HepG2 (cell line): ENCODE measurements around the gene LIN28A. TPM values are rescaled to one million over a fixed set of nuclear protein-coding genes. Genes with fewer than 3 reads are reported as not detected.

ENCODE experiments used
- ATAC-seq: fragments of 200-7000 bp; cut with Tn5 transposase; 3 replicates; pipeline ENCODE4 v1.9.1; 2020; ENCODE audit warnings: mild to moderate bottlenecking, moderate library complexity
- BruUV-seq: library from RNA; stranded (reverse); fragments of 400-500 nt; replicated peaks from 2 replicates; lab custom pipeline; 2021; lab: Mats Ljungman, UMichigan
- CTCF ChIA-PET: fragments of 300-600 bp; formaldehyde crosslinking; extraction: SDS; loops from one replicate; lab custom pipeline; 2021; ENCODE audit warnings: low total read pairs, inconsistent platforms, low intra/inter-chr PET ratio; lab: Yijun Ruan, JAX
- POLR2A ChIA-PET: fragments of 350-600 bp; sonication (Branson Sonifier 250); formaldehyde crosslinking; loops from one replicate; lab custom pipeline; 2020; ENCODE audit warnings: antibody characterized with exemption, inconsistent platforms; lab: Yijun Ruan, JAX
- DNase-seq: peaks from one replicate; pipeline ENCODE4 v3.0.0-alpha.2; 2015; ENCODE audit warnings: low spot score
- FAIRE-seq: peaks from 3 replicates; lab custom pipeline; 2011; peaks lifted over from hg19 to GRCh38; lab: Jason Lieb, UNC
- H2AFZ ChIP-seq: one replicate; pipeline ENCODE4 v1.6.1; 2011; ENCODE audit warnings: low read length, inconsistent platforms
- H3K27ac ChIP-seq: fragments of 300-600 bp; 3 replicates; pipeline ENCODE4 v1.8.0; 2011; ENCODE audit warnings: mixed run types, mild to moderate bottlenecking, mixed read lengths, low read length, inconsistent platforms; ENCODE audit not compliant: insufficient read depth; ENCODE audit errors: extremely low read length
- H3K27me3 ChIP-seq, 2 experiments: fragments of 200-600 bp in 1 of 2; 2 replicates in 1 of 2; 3 replicates in 1 of 2; pipeline versions ENCODE4 v1.6.0 to v1.8.0; 2011; ENCODE audit warnings: low read length in 2 of 2, mild to moderate bottlenecking in 2 of 2, moderate library complexity in 2 of 2, inconsistent platforms in 1 of 2; ENCODE audit not compliant: insufficient read depth in 2 of 2, control insufficient read depth in 1 of 2
- H3K36me3 ChIP-seq, 2 experiments: fragments of 200-600 bp in 1 of 2; replicated peaks in 1 of 2; 2 replicates in 1 of 2; 3 replicates in 1 of 2; pipeline versions ENCODE4 v1.5.1 to v1.8.0; 2011; ENCODE audit warnings: low read length in 2 of 2, inconsistent platforms in 1 of 2; ENCODE audit not compliant: insufficient read depth in 2 of 2, control insufficient read depth in 1 of 2
- H3K4me1 ChIP-seq: 2 replicates; pipeline ENCODE4 v1.5.1; 2012; ENCODE audit warnings: low read length, inconsistent platforms; ENCODE audit not compliant: insufficient read depth
- H3K4me2 ChIP-seq: 2 replicates; pipeline ENCODE4 v1.6.0; 2011; ENCODE audit warnings: low read depth, low read length, inconsistent platforms
- H3K4me3 ChIP-seq, 3 experiments: fragments of 200-600 bp in 1 of 3; sonication (generic), shearing (Covaris generic) in 1 of 3; replicated peaks in 1 of 3; 2 replicates each; pipeline ENCODE4 v1.5.1; 2011 to 2016; ENCODE audit warnings: low read length in 3 of 3, inconsistent platforms in 2 of 3, low read depth in 2 of 3, mild to moderate bottlenecking in 2 of 3, control low read depth in 1 of 3, mixed read lengths in 1 of 3; ENCODE audit not compliant: insufficient read depth in 1 of 3
- H3K79me2 ChIP-seq: one replicate; pipeline ENCODE4 v1.6.1; 2011; ENCODE audit warnings: low read length, inconsistent platforms; ENCODE audit not compliant: insufficient read depth
- H3K9ac ChIP-seq: 2 replicates; pipeline ENCODE4 v1.6.0; 2011; ENCODE audit warnings: mild to moderate bottlenecking, low read depth, low read length, inconsistent platforms; ENCODE audit not compliant: insufficient read depth
- H3K9me3 ChIP-seq: 2 replicates; pipeline ENCODE4 v1.5.1; 2012; ENCODE audit warnings: mild to moderate bottlenecking, low read length
- H4K20me1 ChIP-seq: 2 replicates; pipeline ENCODE4 v1.6.0; 2011; ENCODE audit warnings: inconsistent platforms, mild to moderate bottlenecking, low read length, moderate library complexity; ENCODE audit not compliant: insufficient read depth
- ZNF30 ChIP-seq: sonication (generic); formaldehyde crosslinking; IDR thresholded peaks from 2 replicates; pipeline ENCODE4 v1.5.0; 2020; ENCODE audit warnings: mild to moderate bottlenecking, missing genetic modification reagents
- ZNF768 ChIP-seq: sonication (generic); formaldehyde crosslinking; IDR thresholded peaks from 2 replicates; pipeline ENCODE4 v1.4.0; 2020; ENCODE audit warnings: missing genetic modification reagents
- WGBS: methylation state at CpG from one replicate; pipeline ENCODE4 v1.1.6; 2017; ENCODE audit warnings: low lambda C conversion rate; 5-methylcytosine and 5-hydroxymethylcytosine counted together
- in situ Hi-C: cut with HindIII; loops from 2 replicates; pipeline ENCODE4 v1.10.0; 2017; ENCODE audit warnings: low pct_unique_long_range_greater_than_20kb; ENCODE audit not compliant: extremely low pct_ligation_motif_present
- intact Hi-C: fragments of 100-400 bp; cut with micrococcal nuclease; formaldehyde crosslinking; loops from one replicate; pipeline ENCODE4 v1.10.0; 2022; ENCODE audit not compliant: unreplicated experiment
- polyA plus RNA-seq, 8 experiments: library from polyadenylated mRNA; depleted of rRNA in 3 of 8; stranded (reverse) in 7 of 8; unstranded in 1 of 8; fragments of >200 nt; fragmentation: Illumina TruSeq in 4 of 8; extraction: Trizol in 4 of 8; gene quantifications; 2 replicates each; pipeline versions ENCODE4 v1.2.1 to v1.2.3, GENCODE V29; 2011 to 2016; ENCODE audit warnings: low read depth in 4 of 8, missing spikeins in 1 of 8, mixed read lengths in 1 of 8; ENCODE audit not compliant: insufficient read depth in 1 of 8
- total RNA-seq, 5 experiments: library from RNA; depleted of rRNA; stranded (reverse); fragments of >200 nt; fragmentation: Illumina TruSeq; extraction: Trizol; gene quantifications; 2 replicates each; pipeline ENCODE4 v1.2.3, GENCODE V29; 2016; ENCODE audit warnings: low read depth in 1 of 5
- TF ChIP-seq, protein P1 (sequence below): sonication (generic); formaldehyde crosslinking; IDR thresholded peaks from 2 replicates; pipeline ENCODE4 v1.4.0; 2020; ENCODE audit warnings: mild to moderate bottlenecking, missing genetic modification reagents

Gene LIN28A
- total and polyA plus RNA-seq, 2 of the 13 experiments (the other 11 are each of a cell fraction or from before 2014, with no cell fraction given): not detected

DNA sequence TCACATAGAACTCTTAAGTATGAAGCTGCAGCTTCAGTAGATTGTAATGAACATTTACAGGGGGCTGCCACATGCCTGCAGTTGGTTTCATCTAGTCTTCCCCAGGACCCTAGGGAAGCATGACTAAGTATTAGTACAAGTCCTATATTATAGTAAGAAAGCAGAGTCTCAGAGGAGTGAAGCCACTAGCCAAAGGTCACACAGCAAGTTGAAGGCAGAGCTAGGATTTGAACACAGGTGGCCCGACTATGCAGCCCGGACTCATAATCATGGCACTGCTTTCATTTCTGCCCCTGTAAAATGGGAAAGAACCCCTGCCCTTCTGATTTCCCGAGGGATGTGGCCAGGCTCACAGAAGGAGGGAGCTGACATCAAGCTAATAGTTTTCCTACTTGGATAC, 48.3 kb upstream of the LIN28A start:
- no peak for DNase-seq
- H3K4me1 ChIP-seq: peaks cover 72% of the 10 kb centered on the region
- intact Hi-C loops: loop anchor here (2.0 kb wide), 1 partner anchor 42 kb away; no protein-coding TSS in a partner anchor
- peak; percentile 76 for TF ChIP-seq ZNF768 (CRISPR knock-in tag)
- TF ChIP-seq, protein P1, sequence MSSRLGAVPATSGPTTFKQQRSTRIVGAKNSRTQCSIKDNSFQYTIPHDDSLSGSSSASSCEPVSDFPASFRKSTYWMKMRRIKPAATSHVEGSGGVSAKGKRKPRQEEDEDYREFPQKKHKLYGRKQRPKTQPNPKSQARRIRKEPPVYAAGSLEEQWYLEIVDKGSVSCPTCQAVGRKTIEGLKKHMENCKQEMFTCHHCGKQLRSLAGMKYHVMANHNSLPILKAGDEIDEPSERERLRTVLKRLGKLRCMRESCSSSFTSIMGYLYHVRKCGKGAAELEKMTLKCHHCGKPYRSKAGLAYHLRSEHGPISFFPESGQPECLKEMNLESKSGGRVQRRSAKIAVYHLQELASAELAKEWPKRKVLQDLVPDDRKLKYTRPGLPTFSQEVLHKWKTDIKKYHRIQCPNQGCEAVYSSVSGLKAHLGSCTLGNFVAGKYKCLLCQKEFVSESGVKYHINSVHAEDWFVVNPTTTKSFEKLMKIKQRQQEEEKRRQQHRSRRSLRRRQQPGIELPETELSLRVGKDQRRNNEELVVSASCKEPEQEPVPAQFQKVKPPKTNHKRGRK (CRISPR knock-in tag): no peak
- no peak for TF ChIP-seq ZNF30 (CRISPR knock-in tag)
- TF ChIP-seq, all 625 proteins: peak for 1
- no peaks in the 10 kb centered on the region for H3K27me3 ChIP-seq
- FAIRE-seq (no peak), ATAC-seq (no peak)
- BruUV-seq: no TSS peak
- H4K20me1 ChIP-seq: no peaks in the 10 kb centered on the region
- in situ Hi-C loops: loop anchor here (5.0 kb wide), 2 partner anchors 40 to 75 kb away; no protein-coding TSS in a partner anchor
- CTCF ChIA-PET: interaction anchor here (2.6 to 4.0 kb wide), 3 partner anchors 34 to 77 kb away, joined by 12 to 51 read pairs (median 26); no protein-coding TSS in a partner anchor
- 94% methylated on average over 3 of the region's 3 CpGs for WGBS
- H3K9ac ChIP-seq: no peak overlapping the region
- no peak overlapping the region for H3K4me2 ChIP-seq
- H3K4me3 ChIP-seq: no peak overlapping the region
- H3K27ac ChIP-seq: no peak overlapping the region
- POLR2A ChIA-PET: interaction anchor here (1.0 to 1.9 kb wide), 2 partner anchors 10 to 12 kb away, joined by 4 to 13 read pairs; no protein-coding TSS in a partner anchor
- H3K79me2 ChIP-seq: no peaks in the 10 kb centered on the region
- H3K9me3 ChIP-seq: no peaks in the 10 kb centered on the region
- no peaks in the 10 kb centered on the region for H3K36me3 ChIP-seq
- H2AFZ ChIP-seq: no peak overlapping the region
